ENCODE measurements around the gene ACAA2.
"Not testable (repeated sequence)": the region's sequence is repeated elsewhere in the genome, so short reads cannot be mapped to it uniquely, and the experiment has no call there.

The ACAA2 gene

GRCh38 chr18:49845629-49846360 lies 32.5 kb upstream of the ACAA2 start:
- no peak for DNase-seq (ENCODE audit: low read depth in 2 of 2, low spot score in 1 of 2)

- DNase-seq (ENCODE audit: low read depth in 2 of 2, low spot score in 1 of 2) = no peak
Measured at GRCh38 chr18:49844903-49845302, 31.6 kb upstream of the ACAA2 start.

DNA sequence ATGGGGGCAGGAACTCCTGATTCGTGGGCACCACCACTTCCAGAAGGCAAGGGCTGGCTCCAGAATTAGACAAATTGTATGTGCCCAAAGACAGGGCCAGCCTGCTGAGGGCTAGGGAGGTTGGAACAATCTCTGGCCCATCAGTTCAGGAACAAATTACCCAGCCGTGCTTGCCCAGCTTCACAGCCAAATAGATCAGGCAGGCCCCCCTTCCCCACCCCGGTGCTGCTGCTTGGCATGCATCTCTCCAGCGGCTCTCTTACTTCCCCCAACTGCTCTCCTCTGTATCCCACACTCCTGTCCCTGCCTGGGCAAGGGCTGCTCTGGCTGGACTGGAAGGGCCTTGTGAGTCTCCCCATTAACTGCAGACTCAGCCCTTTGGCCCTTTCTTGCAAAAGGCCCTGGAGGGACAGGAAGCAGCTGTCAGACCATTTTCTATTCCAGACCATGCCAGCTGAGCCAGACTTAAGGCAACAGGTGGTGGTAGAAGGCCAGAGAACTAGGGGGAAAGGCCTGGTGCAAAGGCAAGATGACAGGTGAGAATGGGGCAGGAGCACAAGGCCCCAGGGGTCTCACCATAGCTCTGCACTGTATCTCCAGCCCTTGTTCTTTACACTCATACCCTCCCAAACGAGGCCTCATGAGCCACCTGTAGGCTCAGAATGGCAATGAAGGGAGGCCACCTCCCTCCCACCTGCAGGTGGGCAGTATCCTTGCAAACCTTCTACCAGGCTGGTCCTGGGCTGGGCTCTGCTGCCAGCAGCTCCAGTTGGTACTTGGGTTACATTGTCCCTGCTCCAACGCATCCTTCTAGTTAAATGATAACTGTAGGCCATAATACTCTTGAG lies 30.7 kb upstream of the ACAA2 start:
- no peak for DNase-seq (ENCODE audit: low read depth in 2 of 2, low spot score in 1 of 2)

DNA sequence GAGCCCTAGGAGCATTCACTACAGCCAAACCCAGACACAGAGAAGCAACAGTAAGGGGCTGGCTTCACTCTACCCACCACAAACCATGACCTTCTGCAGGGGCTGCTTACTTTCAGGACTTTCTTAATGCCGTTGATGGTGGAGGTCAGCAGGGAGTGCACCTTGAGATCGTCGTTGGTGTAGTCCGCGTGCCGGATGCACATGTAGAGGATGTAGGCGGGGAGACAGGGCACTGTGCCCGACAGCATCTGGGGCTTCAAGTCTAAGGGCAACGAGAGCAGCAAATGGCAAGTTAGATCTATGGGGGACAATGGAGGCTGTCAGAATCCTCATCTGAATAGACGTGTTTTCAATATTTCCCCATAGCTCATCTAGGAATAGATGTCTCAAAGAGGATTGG lies 29.8 kb upstream of the ACAA2 start:
- DNase-seq (ENCODE audit: low read depth in 2 of 2, low spot score in 1 of 2) = no peak

DNA sequence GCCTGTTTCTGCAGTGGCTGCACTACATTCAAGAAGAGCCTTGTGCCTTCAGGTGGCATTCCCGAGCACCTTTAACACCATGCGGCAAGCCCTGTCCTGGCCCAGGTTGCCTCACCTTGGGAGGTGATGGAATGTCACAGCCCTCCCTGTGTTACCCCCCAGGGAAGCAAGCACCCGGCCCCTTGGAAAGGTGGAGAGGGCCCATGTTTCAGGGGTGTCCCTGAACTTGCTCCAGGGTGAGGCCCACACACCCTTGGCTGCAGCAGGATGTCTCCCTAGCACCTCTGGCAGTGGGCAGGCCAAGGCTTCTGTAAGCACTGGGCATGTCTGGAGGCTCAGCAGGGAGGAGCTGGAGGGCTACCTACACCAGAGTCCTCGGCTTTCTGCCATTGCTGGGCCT lies 29.3 kb upstream of the ACAA2 start:
- DNase-seq (ENCODE audit: low read depth in 2 of 2, low spot score in 1 of 2) = no peak

GRCh38 chr18:49841236-49842217 lies 28.2 kb upstream of the ACAA2 start:
- DNase-seq (ENCODE audit: low read depth in 2 of 2, low spot score in 1 of 2) = no peak

- no peak for DNase-seq (ENCODE audit: low read depth in 2 of 2, low spot score in 1 of 2)
Measured at GRCh38 chr18:49839012-49839411, 25.7 kb upstream of the ACAA2 start.

GRCh38 chr18:49838381-49838780 lies 25.0 kb upstream of the ACAA2 start:
- no peak for DNase-seq (ENCODE audit: low read depth in 2 of 2, low spot score in 1 of 2)

DNA sequence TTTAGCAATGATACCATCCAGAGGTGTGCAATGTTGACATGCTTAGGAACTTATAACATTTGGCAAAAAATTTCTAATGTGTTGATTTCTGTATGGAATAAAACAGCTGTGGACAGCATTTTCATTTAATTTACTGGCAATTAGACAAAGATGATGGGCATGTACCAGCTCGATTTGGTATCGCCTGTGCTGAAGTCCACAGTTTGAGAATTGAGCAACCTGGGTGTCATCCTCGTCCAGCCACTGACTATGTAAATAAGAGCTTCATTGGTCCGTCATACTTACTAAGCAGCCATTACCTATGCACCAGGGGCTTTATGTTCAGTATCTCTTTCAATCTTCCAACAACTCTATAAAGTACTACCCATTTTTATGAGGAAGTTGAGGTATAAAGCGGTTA lies 24.6 kb upstream of the ACAA2 start:
- DNase-seq (ENCODE audit: low read depth in 2 of 2, low spot score in 1 of 2) = no peak

DNA sequence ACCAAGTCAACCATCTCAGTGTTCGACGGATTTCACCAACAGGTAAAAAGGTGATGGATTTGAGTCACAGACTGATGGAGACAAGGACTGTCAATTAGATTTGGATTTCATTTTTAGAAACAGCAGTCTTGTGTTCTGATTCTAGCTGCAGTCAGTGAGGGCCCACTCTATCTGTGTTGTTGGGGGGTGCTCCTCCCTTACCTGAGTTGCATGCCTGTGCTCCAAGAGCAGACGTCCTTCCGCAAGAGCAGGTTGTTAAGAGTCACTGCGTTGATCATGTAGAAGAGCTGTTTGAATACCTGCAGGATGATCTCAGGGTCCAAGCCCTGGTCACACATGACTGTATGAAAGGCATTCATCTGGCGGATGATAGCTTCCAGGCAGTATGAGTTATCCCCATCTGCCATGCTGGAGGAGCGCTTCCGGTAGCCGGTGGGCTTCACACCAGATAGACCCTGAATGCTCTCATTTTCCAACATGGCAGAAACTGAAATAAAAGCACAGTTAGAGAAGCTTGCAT lies 24.0 kb upstream of the ACAA2 start:
- DNase-seq (ENCODE audit: low read depth in 2 of 2, low spot score in 1 of 2) = not testable (repeated sequence)

DNA sequence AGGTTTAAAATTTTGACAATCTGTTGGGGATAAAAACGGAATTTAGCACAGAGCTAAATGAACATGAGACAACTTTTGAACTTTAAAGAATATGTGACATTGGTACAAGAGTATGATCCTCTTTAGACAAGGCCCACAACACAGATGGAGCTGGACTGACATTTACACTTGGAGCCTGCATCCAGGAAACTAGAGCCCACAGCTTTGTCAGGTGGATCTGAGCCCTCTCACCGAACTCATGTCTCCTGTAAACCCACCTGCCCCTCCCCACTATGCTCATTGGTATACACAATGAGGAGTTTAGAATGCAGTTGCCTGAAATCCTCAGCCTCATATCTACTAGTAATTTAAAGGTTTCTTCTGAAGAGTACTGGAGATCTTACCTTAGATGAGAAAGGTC lies 22.1 kb upstream of the ACAA2 start:
- no peak for DNase-seq (ENCODE audit: low read depth in 2 of 2, low spot score in 1 of 2)

DNA sequence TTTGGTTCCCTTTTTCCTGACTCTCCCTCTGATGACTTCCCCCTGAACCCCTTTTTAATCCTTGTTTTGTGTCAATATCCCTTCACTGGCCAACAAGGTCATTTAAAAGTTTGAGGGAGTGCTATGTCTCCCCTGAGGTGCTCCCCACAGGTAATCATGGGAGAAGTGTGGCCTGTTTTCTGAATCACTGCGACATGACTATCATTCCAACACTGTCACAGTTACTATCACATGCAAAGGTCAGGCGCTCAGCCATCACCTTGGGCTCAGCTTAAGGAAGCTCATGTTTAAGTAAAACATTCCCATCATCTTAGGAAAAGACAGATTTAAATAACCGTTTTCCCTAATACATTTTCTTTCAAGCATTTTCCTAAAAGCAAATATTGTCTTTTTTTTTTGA lies 20.9 kb upstream of the ACAA2 start:
- DNase-seq (ENCODE audit: low read depth in 2 of 2, low spot score in 1 of 2) = no peak

GRCh38 chr18:49833814-49834213 lies 20.5 kb upstream of the ACAA2 start:
- DNase-seq (ENCODE audit: low read depth in 2 of 2, low spot score in 1 of 2) = no peak

DNA sequence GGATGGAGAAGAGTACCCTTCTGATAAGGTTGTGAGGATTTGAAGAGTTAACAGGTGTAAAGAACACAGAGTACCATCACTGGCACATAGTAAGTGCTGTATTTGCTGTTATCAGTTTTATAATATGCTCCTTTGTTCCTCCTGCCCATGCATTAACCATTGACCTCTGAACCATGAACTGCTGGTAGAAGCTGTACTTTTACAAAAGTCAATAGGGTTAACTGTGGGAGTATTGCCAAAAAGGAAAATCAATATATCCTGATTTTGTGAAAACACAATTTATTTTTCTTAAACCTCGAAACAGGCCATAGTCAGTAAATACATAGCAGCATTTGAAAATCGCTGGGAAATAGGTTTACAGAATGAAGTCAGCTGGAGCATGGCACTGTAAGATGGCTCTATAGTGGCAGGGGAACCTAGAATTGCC lies 18.9 kb upstream of the ACAA2 start:
- DNase-seq (ENCODE audit: low read depth in 2 of 2, low spot score in 1 of 2) = no peak

DNA sequence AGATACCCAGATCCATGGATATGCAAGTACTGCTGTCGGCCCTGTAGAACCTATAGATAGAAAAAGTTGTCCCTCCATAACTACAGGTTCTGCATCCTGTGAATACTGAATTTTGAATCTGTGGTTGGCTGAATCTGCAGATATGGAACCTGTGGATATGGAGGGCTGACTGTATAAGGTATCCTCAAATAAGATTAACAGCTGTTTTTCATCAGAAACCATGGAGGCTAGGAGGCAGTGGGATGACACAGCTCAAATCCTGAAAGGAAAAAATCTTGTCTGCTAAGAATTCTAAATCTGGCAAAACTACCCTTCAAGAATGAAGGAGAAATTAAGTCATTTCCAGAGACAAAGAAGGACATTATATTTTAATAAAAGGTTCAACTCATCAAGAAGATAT lies 14.7 kb upstream of the ACAA2 start:
- DNase-seq (ENCODE audit: low read depth in 2 of 2, low spot score in 1 of 2) = no peak

DNA sequence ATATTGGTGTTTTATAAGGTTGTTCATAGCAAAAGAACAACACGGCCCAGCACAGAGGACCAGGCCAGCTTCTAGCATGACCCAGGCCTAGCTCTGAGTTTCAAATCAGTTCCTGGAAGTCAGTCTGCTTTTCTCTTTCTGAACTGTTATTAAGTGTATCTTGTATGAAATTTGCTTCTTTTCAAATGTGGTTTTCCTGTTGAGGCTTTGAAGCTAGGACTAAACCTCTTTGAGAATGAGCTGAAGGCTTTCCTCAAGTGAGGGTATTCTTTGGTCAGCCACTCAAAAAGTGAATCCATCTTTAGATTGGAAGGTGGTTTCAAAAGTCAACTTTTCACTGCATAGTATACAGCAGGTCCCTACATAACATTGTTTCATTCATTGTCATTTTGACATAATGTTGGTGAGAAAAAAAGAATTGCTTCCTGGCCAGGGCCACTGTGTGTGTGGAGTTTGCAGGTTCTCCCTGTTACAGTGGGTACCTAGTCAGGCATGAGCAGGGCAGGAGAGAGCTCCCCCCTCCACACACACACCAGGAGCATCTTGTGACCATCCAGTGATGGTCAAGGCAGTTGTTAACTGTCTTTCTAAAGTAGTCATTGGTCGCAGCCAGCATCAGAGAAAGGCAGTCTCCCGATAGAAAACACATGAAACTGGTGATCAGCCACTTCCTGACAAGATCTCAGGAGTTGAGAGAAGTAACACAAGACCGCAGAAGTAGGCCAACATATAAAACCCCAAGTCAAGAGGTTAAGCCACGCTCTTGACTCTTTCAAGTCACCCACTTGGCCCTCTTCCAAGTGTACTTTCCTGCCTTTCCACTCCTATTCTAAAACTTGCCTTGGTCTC lies 6.7 kb upstream of the ACAA2 start:
- peak in 1 of 2 donors; percentile 10 for DNase-seq (ENCODE audit: low read depth in 2 of 2, low spot score in 1 of 2)

GRCh38 chr18:49819071-49819662 lies 5.8 kb upstream of the ACAA2 start:
- DNase-seq (ENCODE audit: low read depth in 2 of 2, low spot score in 1 of 2) = no peak

GRCh38 chr18:49817947-49818346 lies 4.6 kb upstream of the ACAA2 start:
- no peak for DNase-seq (ENCODE audit: low read depth in 2 of 2, low spot score in 1 of 2)

- no peak for DNase-seq (ENCODE audit: low read depth in 2 of 2, low spot score in 1 of 2)
Measured at GRCh38 chr18:49815927-49816326, 2.6 kb upstream of the ACAA2 start.

DNA sequence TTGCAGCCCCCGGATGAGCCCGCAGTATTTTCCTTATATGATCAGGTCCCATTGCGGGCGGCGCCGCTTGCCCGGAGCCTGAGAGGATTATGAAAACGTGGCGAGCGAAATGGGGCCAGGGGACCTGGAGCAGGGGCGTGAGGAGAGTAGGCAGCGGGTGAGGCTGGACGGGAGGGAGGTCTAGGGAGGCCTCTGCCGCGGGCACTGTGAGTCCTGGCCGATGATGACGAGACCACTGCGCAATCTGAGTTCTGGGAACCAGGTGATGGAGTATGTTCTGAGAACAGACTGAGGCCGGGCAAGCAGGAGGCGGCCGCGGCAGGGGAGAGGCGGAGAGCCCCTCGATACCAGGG lies 790 bp upstream of the ACAA2 start:
- peak in 1 of 2 donors; percentile 16 for DNase-seq (ENCODE audit: low read depth in 2 of 2, low spot score in 1 of 2)

All from stimulated activated CD8-positive, alpha-beta memory T cell treated with anti-CD3 and anti-CD28 coated beads, Interleukin-4, amount 100 ng/mL, for 1 hour (primary cell).